Skeletal muscle satellite cell (primary cell): ENCODE measurements around the gene SPON1.
"Not testable (repeated sequence)": the region's sequence is repeated elsewhere in the genome, so short reads cannot be mapped to it uniquely, and the experiment has no call there.

Experiments used
- H3K27me3 ChIP-seq: 2 replicates; pipeline ENCODE4 v1.7.0; 2013; ENCODE audit warnings: low read length; ENCODE audit not compliant: control insufficient read depth, insufficient read depth
- H3K36me3 ChIP-seq: 2 replicates; pipeline ENCODE4 v1.7.0; 2013; ENCODE audit warnings: mild to moderate bottlenecking, control low read depth, low read length; ENCODE audit not compliant: insufficient read depth
- H3K4me1 ChIP-seq: 2 replicates; pipeline ENCODE4 v1.7.0; 2013; ENCODE audit warnings: low read length; ENCODE audit not compliant: control insufficient read depth, insufficient read depth
- H3K4me2 ChIP-seq: 2 replicates; pipeline ENCODE4 v1.7.0; 2013; ENCODE audit warnings: mild to moderate bottlenecking, low read length
- H3K4me3 ChIP-seq: 2 replicates; pipeline ENCODE4 v1.7.0; 2013; ENCODE audit warnings: low read length
- H3K9ac ChIP-seq: 2 replicates; pipeline ENCODE4 v1.7.0; 2013; ENCODE audit warnings: mild to moderate bottlenecking, low read depth, low read length, moderate library complexity
- H3K9me3 ChIP-seq: replicated peaks from 2 replicates; pipeline ENCODE4 v1.7.0; 2013; ENCODE audit warnings: mild to moderate bottlenecking, control low read depth, low read length

Gene SPON1

DNA sequence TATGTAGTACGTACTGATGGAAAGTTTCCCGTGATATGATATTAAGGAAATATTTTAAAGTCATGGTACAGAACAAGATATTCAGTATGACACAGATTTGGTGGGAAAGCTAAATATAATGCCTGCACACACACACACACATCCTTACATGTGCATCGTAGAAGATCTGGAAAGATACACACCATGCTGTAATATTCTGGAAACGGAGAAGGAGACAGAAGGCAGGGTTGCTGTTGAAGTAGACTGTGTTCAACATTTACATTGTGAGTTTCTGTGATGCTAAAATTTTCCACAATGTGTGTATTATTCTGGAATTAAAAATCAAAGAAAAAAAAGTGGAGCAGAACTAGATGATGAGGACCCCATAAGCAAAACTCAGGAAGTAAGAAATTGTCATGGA is 278.4 kb downstream of the SPON1 start:
- no peaks in the 10 kb centered on the region for H3K36me3 ChIP-seq
- no peaks in the 10 kb centered on the region for H3K4me1 ChIP-seq
- peaks cover 51% of the 10 kb centered on the region for H3K27me3 ChIP-seq
- H3K4me3 ChIP-seq, result no peak overlapping the region
- H3K4me2 ChIP-seq, result no peak overlapping the region
- no peak overlapping the region for H3K9ac ChIP-seq
- no peaks in the 10 kb centered on the region for H3K9me3 ChIP-seq

DNA sequence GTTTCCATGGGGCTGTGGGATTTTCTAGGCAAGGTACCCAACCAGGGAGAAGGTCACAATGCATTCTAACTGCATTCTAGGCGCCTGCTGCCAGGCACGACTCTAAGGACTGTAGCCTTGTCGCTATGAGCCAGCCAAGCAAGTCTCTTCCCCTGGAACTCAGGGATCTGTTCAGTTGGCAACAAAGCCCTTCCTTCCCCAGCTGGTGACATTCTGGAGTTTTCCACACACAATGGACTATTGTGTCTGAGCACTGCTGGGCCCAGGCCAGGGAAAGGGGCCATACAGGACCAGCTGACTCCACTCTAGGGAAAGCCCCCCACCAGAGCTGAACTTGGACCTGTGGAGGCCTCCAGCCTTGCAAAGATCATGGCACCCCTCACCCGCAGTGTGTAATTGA is 279.7 kb downstream of the SPON1 start:
- no peaks in the 10 kb centered on the region for H3K9me3 ChIP-seq
- H3K4me3 ChIP-seq, result no peak overlapping the region
- no peaks in the 10 kb centered on the region for H3K4me1 ChIP-seq
- H3K36me3 ChIP-seq, result no peaks in the 10 kb centered on the region
- peaks cover 47% of the 10 kb centered on the region for H3K27me3 ChIP-seq
- no peak overlapping the region for H3K4me2 ChIP-seq
- H3K9ac ChIP-seq, result no peak overlapping the region

- H3K9me3 ChIP-seq, result no peaks in the 10 kb centered on the region
- H3K4me3 ChIP-seq, result no peak overlapping the region
- H3K9ac ChIP-seq, result no peak overlapping the region
- H3K36me3 ChIP-seq, result no peaks in the 10 kb centered on the region
- H3K27me3 ChIP-seq, result peaks cover 46% of the 10 kb centered on the region
- H3K4me2 ChIP-seq, result no peak overlapping the region
- H3K4me1 ChIP-seq, result no peaks in the 10 kb centered on the region
Measured at GRCh38 chr11:14242733-14243132, 280.2 kb downstream of the SPON1 start.

DNA sequence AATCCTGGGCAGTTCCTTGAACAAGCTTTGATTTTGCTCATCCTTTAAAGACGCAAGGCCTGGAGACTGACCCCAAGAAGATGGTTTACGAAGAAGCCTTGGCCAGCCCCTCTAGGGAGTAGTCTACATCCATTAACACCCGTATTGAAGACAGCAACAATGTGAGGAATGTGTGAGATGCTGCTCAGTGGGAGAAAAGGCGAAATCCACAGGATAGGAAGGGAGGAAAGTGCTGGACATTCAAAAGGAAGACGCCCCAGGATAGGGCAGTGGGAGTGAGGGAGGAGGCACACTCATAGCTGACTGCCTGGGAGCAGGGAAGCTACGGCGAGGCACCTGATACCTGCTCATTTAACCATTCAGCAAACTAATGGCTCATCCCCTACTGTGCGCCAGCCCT is 282.4 kb downstream of the SPON1 start:
- H3K27me3 ChIP-seq, result peaks cover 42% of the 10 kb centered on the region
- H3K9ac ChIP-seq, result no peak overlapping the region
- H3K4me3 ChIP-seq, result no peak overlapping the region
- no peaks in the 10 kb centered on the region for H3K9me3 ChIP-seq
- H3K4me2 ChIP-seq, result no peak overlapping the region
- no peaks in the 10 kb centered on the region for H3K36me3 ChIP-seq
- H3K4me1 ChIP-seq, result no peaks in the 10 kb centered on the region

GRCh38 chr11:14245444-14245843 is 282.9 kb downstream of the SPON1 start:
- H3K36me3 ChIP-seq, result no peaks in the 10 kb centered on the region
- no peak overlapping the region for H3K9ac ChIP-seq
- no peak overlapping the region for H3K4me2 ChIP-seq
- H3K4me1 ChIP-seq, result no peaks in the 10 kb centered on the region
- peaks cover 45% of the 10 kb centered on the region for H3K27me3 ChIP-seq
- H3K9me3 ChIP-seq, result no peaks in the 10 kb centered on the region
- H3K4me3 ChIP-seq, result no peak overlapping the region

GRCh38 chr11:14248580-14248981 is 286.1 kb downstream of the SPON1 start:
- Histone ChIP-seq H3K9ac (no peak overlapping the region), H3K36me3 (no peaks in the 10 kb centered on the region), H3K4me3 (no peak overlapping the region), H3K27me3 (peaks cover 62% of the 10 kb centered on the region), H3K4me2 (no peak overlapping the region), H3K4me1 (no peaks in the 10 kb centered on the region), H3K9me3 (no peaks in the 10 kb centered on the region)

GRCh38 chr11:14249121-14249963 is 286.8 kb downstream of the SPON1 start:
- Histone ChIP-seq H3K36me3 (no peaks in the 10 kb centered on the region), H3K27me3 (peaks cover 65% of the 10 kb centered on the region), H3K4me3 (no peak overlapping the region), H3K9me3 (no peaks in the 10 kb centered on the region), H3K4me2 (no peak overlapping the region), H3K9ac (no peak overlapping the region), H3K4me1 (no peaks in the 10 kb centered on the region)

- H3K36me3 ChIP-seq, result no peaks in the 10 kb centered on the region
- no peak overlapping the region for H3K4me2 ChIP-seq
- no peak overlapping the region for H3K9ac ChIP-seq
- no peaks in the 10 kb centered on the region for H3K9me3 ChIP-seq
- H3K4me1 ChIP-seq, result no peaks in the 10 kb centered on the region
- H3K27me3 ChIP-seq, result peaks cover 73% of the 10 kb centered on the region
- H3K4me3 ChIP-seq, result no peak overlapping the region
Measured at GRCh38 chr11:14251754-14252153, 289.2 kb downstream of the SPON1 start.

DNA sequence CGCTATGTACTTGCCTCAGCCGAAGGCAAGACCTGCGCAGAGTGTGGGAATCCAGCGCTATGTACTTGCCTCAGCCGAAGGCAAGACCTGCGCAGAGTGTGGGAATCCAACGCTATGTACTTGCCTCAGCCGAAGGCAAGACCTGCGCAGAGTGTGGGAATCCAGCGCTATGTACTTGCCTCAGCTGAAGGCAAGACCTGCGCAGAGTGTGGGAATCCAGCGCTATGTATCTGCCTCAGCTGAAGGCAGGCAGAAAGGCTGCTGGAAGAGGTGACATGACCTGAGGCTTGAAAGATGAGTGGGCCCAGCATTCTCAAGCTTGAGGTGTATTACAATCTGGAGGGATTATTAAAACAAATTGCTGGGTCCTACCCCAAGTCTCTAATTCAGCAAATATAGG is 290.0 kb downstream of the SPON1 start:
- not testable (repeated sequence) for H3K9ac ChIP-seq, H3K36me3 ChIP-seq, H3K4me3 ChIP-seq, H3K9me3 ChIP-seq, H3K4me2 ChIP-seq, H3K4me1 ChIP-seq
- H3K27me3 ChIP-seq, result peaks cover 74% of the 10 kb centered on the region

GRCh38 chr11:14253421-14253820 is 290.9 kb downstream of the SPON1 start:
- Histone ChIP-seq H3K27me3 (peaks cover 67% of the 10 kb centered on the region), H3K36me3 (no peaks in the 10 kb centered on the region), H3K4me2 (no peak overlapping the region), H3K9ac (no peak overlapping the region), H3K4me1 (peaks cover 5% of the 10 kb centered on the region), H3K9me3 (no peaks in the 10 kb centered on the region), H3K4me3 (no peak overlapping the region)

GRCh38 chr11:14253840-14254239 is 291.3 kb downstream of the SPON1 start:
- H3K9me3 ChIP-seq, result no peaks in the 10 kb centered on the region
- H3K27me3 ChIP-seq, result peaks cover 63% of the 10 kb centered on the region
- H3K9ac ChIP-seq, result no peak overlapping the region
- H3K4me1 ChIP-seq, result peaks cover 7% of the 10 kb centered on the region
- no peak overlapping the region for H3K4me2 ChIP-seq
- no peaks in the 10 kb centered on the region for H3K36me3 ChIP-seq
- H3K4me3 ChIP-seq, result no peak overlapping the region

- Histone ChIP-seq H3K27me3 (peaks cover 59% of the 10 kb centered on the region), H3K9me3 (no peaks in the 10 kb centered on the region)
Measured at GRCh38 chr11:14254533-14255237, 292.2 kb downstream of the SPON1 start.

More at GRCh38 chr11:14254533-14255237, 292.2 kb downstream of the SPON1 start:
- Histone ChIP-seq H3K4me3 (no peak overlapping the region), H3K36me3 (no peaks in the 10 kb centered on the region), H3K4me1 (peaks cover 7% of the 10 kb centered on the region), H3K4me2 (no peak overlapping the region), H3K9ac (no peak overlapping the region)
